Astrocyte (in vitro differentiated cells and primary cell): ENCODE results near the gene CDH5. TPM values are rescaled to one million over a fixed set of nuclear protein-coding genes. Genes with fewer than 3 reads are reported as not detected.

Experiments
- DNase-seq: peaks from one replicate; pipeline ENCODE4 v3.0.0-alpha.2; 2010; ENCODE audit warnings: low read depth
- FAIRE-seq: peaks from 2 replicates; lab custom pipeline; 2011; peaks lifted over from hg19 to GRCh38; lab: Jason Lieb, UNC
- H2AFZ ChIP-seq: 2 replicates; pipeline ENCODE4 v1.6.0; 2012; ENCODE audit warnings: low read depth, low read length, inconsistent platforms
- H3K27ac ChIP-seq: 2 replicates; pipeline ENCODE4 v1.5.1; 2011; ENCODE audit warnings: low read depth, low read length, inconsistent platforms
- H3K27me3 ChIP-seq: 2 replicates; pipeline ENCODE4 v1.6.0; 2011; ENCODE audit warnings: low read length, inconsistent platforms; ENCODE audit not compliant: insufficient read depth
- H3K36me3 ChIP-seq: 2 replicates; pipeline ENCODE4 v1.5.1; 2011; ENCODE audit warnings: low read length, inconsistent platforms; ENCODE audit not compliant: insufficient read depth
- H3K4me1 ChIP-seq: 2 replicates; pipeline ENCODE4 v1.5.1; 2011; ENCODE audit warnings: low read length, inconsistent platforms; ENCODE audit not compliant: insufficient read depth
- H3K4me2 ChIP-seq: 2 replicates; pipeline ENCODE4 v1.6.0; 2012; ENCODE audit warnings: low read length, inconsistent platforms
- H3K4me3 ChIP-seq: 2 replicates; pipeline ENCODE4 v1.5.1; 2011; ENCODE audit warnings: low read depth, mild to moderate bottlenecking, low read length, inconsistent platforms; ENCODE audit not compliant: insufficient read depth
- H3K79me2 ChIP-seq: 2 replicates; pipeline ENCODE4 v1.6.0; 2012; ENCODE audit warnings: mild to moderate bottlenecking, low read length, inconsistent platforms; ENCODE audit not compliant: insufficient read depth
- H3K9ac ChIP-seq: 2 replicates; pipeline ENCODE4 v1.6.0; 2012; ENCODE audit warnings: mild to moderate bottlenecking, low read length, inconsistent platforms
- H3K9me3 ChIP-seq: 2 replicates; pipeline ENCODE4 v1.5.1; 2012; ENCODE audit warnings: low read depth, mild to moderate bottlenecking, low read length, inconsistent platforms; ENCODE audit not compliant: insufficient read depth
- H4K20me1 ChIP-seq: 2 replicates; pipeline ENCODE4 v1.6.0; 2012; ENCODE audit warnings: low read length, inconsistent platforms; ENCODE audit not compliant: insufficient read depth
- H3K27ac Mint-ChIP-seq: one replicate; pipeline ENCODE4 v1.8.0; 2021; ENCODE audit warnings: mild to moderate bottlenecking, mixed read lengths; ENCODE audit not compliant: unreplicated experiment
- H3K27me3 Mint-ChIP-seq: one replicate; pipeline ENCODE4 v1.8.0; 2021; ENCODE audit warnings: low read depth, mixed read lengths; ENCODE audit not compliant: unreplicated experiment
- H3K36me3 Mint-ChIP-seq: one replicate; pipeline ENCODE4 v1.8.0; 2021; ENCODE audit warnings: low read depth, mixed read lengths; ENCODE audit not compliant: unreplicated experiment
- H3K4me1 Mint-ChIP-seq: one replicate; pipeline ENCODE4 v1.8.0; 2021; ENCODE audit warnings: low read depth, mixed read lengths; ENCODE audit not compliant: unreplicated experiment
- H3K4me3 Mint-ChIP-seq: one replicate; pipeline ENCODE4 v1.8.0; 2021; ENCODE audit warnings: mild to moderate bottlenecking, moderate library complexity, mixed read lengths; ENCODE audit not compliant: unreplicated experiment
- H3K9me3 Mint-ChIP-seq: one replicate; pipeline ENCODE4 v1.8.0; 2021; ENCODE audit warnings: mild to moderate bottlenecking, mixed read lengths; ENCODE audit not compliant: unreplicated experiment
- EZH2 ChIP-seq: IDR thresholded peaks from 2 replicates; pipeline ENCODE4 v1.6.1; 2012; ENCODE audit warnings: mild to moderate bottlenecking, low read length, inconsistent platforms; ENCODE audit not compliant: insufficient read depth
- total RNA-seq: library from RNA; stranded (reverse); gene quantifications from 2 replicates; pipeline ENCODE4 v1.2.1, GENCODE V29; 2021
- TF ChIP-seq, protein P1 (sequence below): IDR thresholded peaks from 2 replicates; pipeline ENCODE4 v1.5.1; 2011; ENCODE audit warnings: low read depth, mild to moderate bottlenecking, inconsistent platforms, low read length, moderate library complexity; ENCODE audit not compliant: insufficient read depth

Gene CDH5
- total RNA-seq, 1 donor from 2014 or later: 0.30 TPM

DNA sequence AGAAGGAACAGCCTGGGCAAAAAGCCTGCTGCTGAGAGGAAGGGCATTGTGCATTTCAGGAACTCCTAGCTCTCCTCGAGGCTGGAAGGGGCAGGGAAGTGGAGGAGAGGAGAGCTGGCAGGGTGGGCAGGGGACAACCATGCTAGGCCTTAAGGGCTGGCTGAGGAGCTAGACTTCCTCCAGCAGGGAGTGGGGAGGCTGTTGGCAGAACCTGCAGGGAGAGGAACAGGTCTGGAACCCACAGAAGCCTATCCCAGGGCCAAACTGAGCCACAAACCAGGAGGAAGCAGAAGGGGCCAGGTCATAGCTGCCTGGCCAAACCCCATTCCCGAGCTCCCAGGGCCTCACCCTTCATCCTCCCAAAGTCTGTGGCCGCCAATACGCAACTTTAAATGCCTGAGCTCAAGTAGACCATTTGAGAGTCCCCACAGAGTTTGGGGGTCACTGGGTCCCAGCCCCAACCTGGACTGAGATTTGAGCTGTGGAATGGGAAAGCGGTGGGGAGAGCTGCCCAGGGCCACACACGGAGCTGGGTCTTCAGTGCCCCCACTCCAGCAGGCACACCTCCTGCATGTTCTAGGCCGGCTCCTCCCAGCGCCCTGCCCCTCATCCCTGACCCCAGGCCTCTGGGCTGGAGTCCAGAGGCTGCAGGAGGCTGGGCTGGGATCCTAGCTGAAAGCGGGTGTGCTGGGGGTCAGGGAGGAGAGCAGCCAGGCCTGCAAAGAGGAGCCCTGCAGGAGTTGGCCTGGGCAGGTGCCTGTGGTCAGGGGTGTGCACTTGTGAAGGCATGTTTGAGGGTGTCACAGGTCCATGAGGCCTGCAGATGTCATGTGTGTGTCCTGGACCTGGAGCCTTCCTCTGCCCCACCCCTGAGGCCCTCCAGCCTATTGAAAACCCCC lies 4.5 kb downstream of the CDH5 start:
- DNase-seq (no peak), FAIRE-seq (no peak)
- no peaks in the 10 kb centered on the region for H3K79me2 ChIP-seq
- TF ChIP-seq, protein P1, sequence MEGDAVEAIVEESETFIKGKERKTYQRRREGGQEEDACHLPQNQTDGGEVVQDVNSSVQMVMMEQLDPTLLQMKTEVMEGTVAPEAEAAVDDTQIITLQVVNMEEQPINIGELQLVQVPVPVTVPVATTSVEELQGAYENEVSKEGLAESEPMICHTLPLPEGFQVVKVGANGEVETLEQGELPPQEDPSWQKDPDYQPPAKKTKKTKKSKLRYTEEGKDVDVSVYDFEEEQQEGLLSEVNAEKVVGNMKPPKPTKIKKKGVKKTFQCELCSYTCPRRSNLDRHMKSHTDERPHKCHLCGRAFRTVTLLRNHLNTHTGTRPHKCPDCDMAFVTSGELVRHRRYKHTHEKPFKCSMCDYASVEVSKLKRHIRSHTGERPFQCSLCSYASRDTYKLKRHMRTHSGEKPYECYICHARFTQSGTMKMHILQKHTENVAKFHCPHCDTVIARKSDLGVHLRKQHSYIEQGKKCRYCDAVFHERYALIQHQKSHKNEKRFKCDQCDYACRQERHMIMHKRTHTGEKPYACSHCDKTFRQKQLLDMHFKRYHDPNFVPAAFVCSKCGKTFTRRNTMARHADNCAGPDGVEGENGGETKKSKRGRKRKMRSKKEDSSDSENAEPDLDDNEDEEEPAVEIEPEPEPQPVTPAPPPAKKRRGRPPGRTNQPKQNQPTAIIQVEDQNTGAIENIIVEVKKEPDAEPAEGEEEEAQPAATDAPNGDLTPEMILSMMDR: no peak
- TF ChIP-seq EZH2: no peak
- H3K4me2 ChIP-seq: no peak overlapping the region
- no peak overlapping the region for H3K4me3 ChIP-seq
- H2AFZ ChIP-seq: no peak overlapping the region
- no peaks in the 10 kb centered on the region for H3K27me3 ChIP-seq
- Mint-ChIP-seq H3K9me3 (no peaks in the 10 kb centered on the region), H3K36me3 (no peaks in the 10 kb centered on the region), H3K27me3 (peaks cover 28% of the 10 kb centered on the region), H3K4me1 (no peaks in the 10 kb centered on the region), H3K27ac (no peak overlapping the region), H3K4me3 (no peak overlapping the region)
- no peak overlapping the region for H3K9ac ChIP-seq
- no peaks in the 10 kb centered on the region for H3K9me3 ChIP-seq
- H3K36me3 ChIP-seq: no peaks in the 10 kb centered on the region
- H3K4me1 ChIP-seq: peaks cover 6% of the 10 kb centered on the region
- H4K20me1 ChIP-seq: no peaks in the 10 kb centered on the region
- H3K27ac ChIP-seq: no peak overlapping the region

DNA sequence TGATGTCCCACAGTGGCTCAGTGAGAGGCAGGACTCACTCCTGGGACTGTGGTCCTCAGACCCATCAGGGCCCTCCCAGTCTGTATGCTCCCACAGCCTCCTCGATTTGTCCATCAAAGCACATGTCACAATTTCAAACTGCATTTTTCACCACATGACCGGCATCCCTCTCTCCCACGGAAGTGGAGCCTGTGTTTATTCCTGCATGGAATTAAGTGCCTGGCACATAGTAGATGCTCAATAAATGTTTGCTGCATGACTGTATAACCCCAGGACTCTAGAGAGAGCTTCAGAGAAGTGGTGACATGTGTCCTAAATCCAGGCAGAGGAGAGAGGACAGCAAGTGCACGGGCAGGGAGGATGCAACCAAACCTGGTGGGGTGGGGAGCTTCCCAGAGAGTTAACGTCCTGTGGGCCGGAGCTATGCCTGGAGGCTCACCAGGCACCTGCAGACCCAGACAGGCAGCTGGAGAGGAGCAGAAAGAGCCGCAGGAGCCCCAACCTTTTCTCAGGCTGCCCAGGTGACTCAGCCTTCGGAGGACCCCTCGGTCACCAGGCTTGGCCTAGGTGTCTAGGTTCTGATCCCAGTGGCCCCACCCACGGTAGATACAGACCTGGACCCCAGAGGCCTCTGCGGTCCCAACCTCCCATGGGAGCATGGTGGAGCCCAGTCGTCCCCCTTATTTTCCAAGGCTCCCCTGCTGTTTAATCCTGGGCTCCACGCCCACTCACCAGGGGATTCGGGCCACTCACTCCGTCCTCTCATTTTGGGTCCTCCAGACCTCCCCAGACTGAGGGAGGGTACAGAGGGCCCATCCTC lies 5.8 kb downstream of the CDH5 start:
- Histone ChIP-seq H3K9me3 (no peaks in the 10 kb centered on the region), H3K27ac (no peak overlapping the region), H2AFZ (no peak overlapping the region), H3K9ac (no peak overlapping the region), H3K27me3 (no peaks in the 10 kb centered on the region), H3K4me3 (no peak overlapping the region), H3K4me2 (no peak overlapping the region), H3K4me1 (peaks cover 7% of the 10 kb centered on the region), H4K20me1 (no peaks in the 10 kb centered on the region), H3K36me3 (no peaks in the 10 kb centered on the region), H3K79me2 (no peaks in the 10 kb centered on the region)
- Mint-ChIP-seq H3K4me3 (no peak overlapping the region), H3K9me3 (no peaks in the 10 kb centered on the region), H3K27me3 (peaks cover 28% of the 10 kb centered on the region), H3K4me1 (no peaks in the 10 kb centered on the region), H3K36me3 (no peaks in the 10 kb centered on the region), H3K27ac (no peak overlapping the region)
- TF ChIP-seq EZH2: no peak
- TF ChIP-seq, protein P1: no peak
- FAIRE-seq (no peak), DNase-seq (no peak)
